MM.1S (cell line): Measurements from ENCODE around the gene BRWD1.

ENCODE experiments used
- CTCF ChIP-seq: fragments of 300-600 bp; sonication (generic); IDR thresholded peaks from 2 replicates; pipeline ENCODE4 v1.5.1; 2016; ENCODE audit warnings: antibody characterized with exemption, low read length, mixed read lengths
- EZH2 ChIP-seq: fragments of 300-600 bp; sonication (generic); optimal IDR thresholded peaks from 2 replicates; pipeline ENCODE3; 2017; ENCODE audit warnings: low read depth, mild to moderate bottlenecking, antibody characterized with exemption, low read length, mixed read lengths
- EZH2phosphoT487 ChIP-seq: fragments of 300-600 bp; sonication (generic); IDR thresholded peaks from 2 replicates; pipeline ENCODE4 v1.6.1; 2018; ENCODE audit warnings: antibody characterized with exemption, low read length

GRCh38 chr21:39196838-39197237 is 116.6 kb downstream of the BRWD1 start:
- TF ChIP-seq CTCF (no peak), EZH2 (no peak), EZH2phosphoT487 (no peak)
